HG02943 (cell line): ENCODE data around the gene NTF3.

Experiments used
- ATAC-seq: cut with Tn5 transposase; IDR thresholded peaks from one replicate; pipeline ENCODE4 v1.9.1; 2021; ENCODE audit warnings: mild to moderate bottlenecking, low read depth, moderate library complexity; ENCODE audit not compliant: unreplicated experiment

The NTF3 gene

DNA sequence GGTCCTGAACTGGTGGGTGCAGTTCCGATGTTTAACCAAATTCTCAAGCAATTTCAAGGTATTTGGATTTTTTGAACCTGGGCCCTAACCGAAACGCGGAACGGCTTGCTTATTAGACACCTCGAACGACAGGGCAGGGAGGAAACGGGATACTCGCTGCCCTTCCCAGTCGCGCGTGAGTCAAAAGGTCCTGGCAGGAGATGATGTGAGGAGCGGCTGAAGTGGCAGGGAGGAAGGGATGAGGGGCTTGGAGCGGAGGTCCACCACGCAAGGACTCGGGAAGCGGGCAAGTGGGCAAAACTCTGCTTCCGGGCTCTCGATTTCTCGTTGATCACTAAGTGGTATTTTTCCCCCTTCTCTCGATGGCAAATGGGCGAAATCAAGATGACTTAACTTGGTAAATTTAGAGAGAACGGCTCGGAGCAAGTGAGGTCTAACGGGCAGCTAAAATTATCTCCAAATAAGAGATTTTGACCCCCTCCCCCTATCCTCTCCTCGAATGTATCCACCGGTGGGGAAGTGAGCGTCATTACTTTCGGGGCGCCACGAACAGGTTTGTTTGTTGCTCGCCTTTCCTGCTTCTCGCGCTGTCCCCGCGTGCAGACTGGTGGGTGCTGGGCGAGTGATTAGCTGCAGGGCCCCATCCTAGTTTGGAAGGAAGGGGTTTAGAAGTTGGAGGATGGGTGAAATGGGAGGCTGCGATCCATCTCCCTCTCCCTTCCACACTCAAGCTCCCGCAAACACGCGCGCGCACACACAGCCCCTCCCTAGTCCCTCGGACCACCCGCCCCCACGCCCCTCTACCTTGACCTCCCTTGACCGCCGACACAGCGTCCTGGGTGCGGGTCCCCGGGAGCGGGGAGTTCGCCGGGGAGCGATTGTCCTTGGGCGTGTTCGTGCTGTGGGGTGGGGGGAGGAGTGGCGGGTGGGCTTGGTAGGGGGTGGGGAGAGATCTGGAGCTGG, 986 bp upstream of the NTF3 start:
- no peak for ATAC-seq

GRCh38 chr12:5433081-5433844, 1.4 kb downstream of the NTF3 start:
- no peak for ATAC-seq

- no peak for ATAC-seq
Observed at GRCh38 chr12:5433845-5434646, 2.1 kb downstream of the NTF3 start.

GRCh38 chr12:5434647-5435560, 3.0 kb downstream of the NTF3 start:
- no peak for ATAC-seq

DNA sequence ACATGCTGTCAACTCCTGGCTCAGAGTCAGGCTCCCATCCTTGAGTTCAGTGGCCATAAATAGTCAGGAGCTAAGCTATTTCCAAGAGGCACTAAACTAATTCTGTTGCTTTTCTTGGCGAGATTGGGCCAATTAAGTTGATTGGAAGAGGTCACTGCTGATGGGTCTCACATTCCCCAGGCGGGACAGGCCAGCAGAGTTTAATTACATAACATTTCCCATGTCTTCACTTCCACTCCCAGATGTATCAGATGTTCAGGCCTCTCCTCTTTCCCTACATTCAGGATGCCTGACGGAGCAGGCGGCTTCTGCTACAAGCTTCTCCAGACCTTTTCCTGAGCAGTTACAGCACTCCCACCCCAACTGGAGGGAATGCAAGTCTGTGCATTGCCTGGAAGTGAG, 5.3 kb downstream of the NTF3 start:
- no peak for ATAC-seq

- no peak for ATAC-seq
Observed at GRCh38 chr12:5437589-5437988, 5.7 kb downstream of the NTF3 start.

GRCh38 chr12:5438671-5439200, 6.8 kb downstream of the NTF3 start:
- ATAC-seq, result no peak

DNA sequence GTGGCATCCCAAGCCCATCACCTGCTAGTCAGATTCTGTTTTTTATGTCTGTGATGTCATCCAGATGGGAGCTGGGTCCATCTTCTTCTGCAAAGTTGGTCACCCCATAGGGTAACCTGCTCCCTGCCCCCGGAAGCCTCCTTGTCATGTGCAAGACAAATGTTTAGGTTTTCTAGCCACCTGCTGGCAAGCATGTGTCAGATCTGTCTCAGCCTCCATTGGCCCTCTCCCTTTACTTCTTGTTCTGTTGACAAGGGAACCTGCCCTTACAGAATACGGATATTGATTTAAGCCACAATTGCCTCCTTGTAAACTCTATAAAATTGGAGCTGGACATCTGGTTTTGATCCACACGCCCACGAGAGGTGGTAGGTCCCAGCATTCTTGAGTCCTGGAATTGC, 7.5 kb downstream of the NTF3 start:
- ATAC-seq, result no peak

GRCh38 chr12:5439788-5440300, 7.9 kb downstream of the NTF3 start:
- ATAC-seq, result no peak

DNA sequence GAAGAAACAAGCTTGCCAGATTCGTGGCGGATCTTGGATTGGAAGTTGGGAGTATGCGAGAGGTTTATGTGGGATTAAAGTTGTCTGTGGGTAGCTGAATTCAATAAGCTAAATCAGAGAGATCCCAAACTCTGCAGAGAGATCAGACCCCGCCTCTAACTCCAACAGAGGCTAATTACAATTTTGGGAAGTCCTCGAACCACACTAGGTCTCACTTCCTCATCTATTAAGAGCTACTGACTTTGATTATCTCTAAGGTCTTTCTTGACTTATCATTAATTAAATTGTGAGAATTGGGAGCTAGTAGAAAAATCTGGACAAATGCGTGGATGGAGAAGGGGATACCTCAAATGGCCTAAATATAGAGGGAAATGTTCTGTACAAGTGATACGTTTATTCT, 9.1 kb downstream of the NTF3 start:
- no peak for ATAC-seq

- no peak for ATAC-seq
Observed at GRCh38 chr12:5441497-5442236, 9.8 kb downstream of the NTF3 start.

GRCh38 chr12:5442251-5443006, 10.5 kb downstream of the NTF3 start:
- ATAC-seq, result no peak

DNA sequence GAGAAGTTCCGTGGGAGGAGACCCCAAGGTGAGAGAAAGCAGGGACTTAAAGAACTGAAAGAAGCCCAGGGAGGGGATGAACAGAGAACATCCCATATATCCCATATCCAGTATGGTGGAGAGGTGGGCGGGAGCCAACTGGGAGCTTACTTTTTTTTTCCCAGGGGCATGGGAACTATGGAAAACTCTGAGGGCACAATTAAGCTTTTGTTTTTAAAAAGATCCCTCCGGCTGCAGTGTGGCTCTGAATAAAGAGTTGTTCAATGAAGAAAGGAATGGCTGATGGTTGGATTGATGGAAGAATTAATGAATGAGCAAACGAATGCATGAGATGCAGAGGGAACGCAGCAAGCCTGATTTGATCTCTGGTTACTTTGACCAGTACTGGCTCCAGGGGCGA, 12.6 kb downstream of the NTF3 start:
- ATAC-seq, result no peak

- no peak for ATAC-seq
Observed at GRCh38 chr12:5447320-5447719, 15.4 kb downstream of the NTF3 start.

DNA sequence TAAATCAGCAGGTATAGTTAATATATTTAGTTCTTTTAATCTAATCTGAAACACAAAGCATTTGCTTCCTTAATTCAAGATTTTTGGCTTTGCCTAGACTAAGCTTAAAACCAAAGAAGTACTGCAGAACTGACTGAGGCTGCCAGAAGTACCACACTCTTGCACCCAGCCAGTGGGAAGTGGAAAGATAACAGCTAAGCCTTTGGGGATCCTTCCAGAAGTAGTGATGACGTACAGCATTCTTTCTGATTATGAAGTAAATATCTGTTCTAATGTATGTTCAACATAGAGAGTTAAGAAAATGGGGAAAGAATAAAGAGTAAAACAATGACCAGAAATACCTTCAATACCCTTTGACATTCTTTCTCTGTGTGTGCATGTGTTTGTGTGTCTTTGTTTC, 19.3 kb downstream of the NTF3 start:
- no peak for ATAC-seq

DNA sequence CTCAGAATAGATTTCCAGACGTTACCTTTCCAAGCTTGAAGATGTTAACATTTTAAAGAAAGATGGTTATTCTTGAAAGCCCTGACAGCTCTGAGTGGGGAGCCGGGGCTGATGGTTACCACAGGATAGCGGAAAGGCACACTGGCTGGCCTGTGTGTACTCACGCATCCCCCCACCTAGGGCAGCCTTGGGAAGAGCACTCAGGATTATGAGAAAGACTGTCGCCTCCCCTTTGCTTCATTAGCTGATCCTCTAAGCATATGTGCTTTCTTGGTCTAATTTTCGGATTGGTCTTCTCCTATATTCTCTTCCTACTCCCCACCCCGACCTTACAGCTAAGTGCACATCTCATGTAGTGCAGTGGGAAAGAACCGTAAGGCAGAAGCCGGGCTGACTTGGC, 20.7 kb downstream of the NTF3 start:
- ATAC-seq, result no peak

DNA sequence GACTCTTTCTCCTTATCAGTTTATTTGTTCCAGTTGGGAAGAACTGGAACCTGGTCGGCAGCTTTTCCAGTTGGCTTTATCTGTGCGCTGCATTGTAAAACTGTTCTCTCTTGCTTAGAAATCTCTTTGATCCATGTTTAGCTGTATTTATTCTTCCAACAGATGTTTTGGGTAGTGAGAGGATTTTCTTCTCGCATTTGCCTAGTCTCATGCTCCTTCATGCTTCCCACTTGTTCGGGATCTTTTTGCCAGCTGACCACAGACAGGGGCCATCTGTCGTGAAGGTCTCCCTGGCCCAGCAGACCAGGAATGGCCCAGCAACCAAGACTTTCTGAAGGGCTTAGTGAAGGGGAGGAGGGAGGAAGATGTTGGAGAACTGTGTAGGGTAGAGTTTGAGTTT, 21.6 kb downstream of the NTF3 start:
- no peak for ATAC-seq

- no peak for ATAC-seq
Observed at GRCh38 chr12:5455045-5455444, 23.1 kb downstream of the NTF3 start.
